H7 (cell line): ENCODE results near the gene GMDS. TPM values are rescaled to one million over a fixed set of nuclear protein-coding genes. Genes with fewer than 3 reads are reported as not detected.

ENCODE experiments used
- DNase-seq: peaks from one replicate; pipeline ENCODE4 v3.0.0; 2012
- H3K27me3 ChIP-seq: 2 replicates; pipeline ENCODE4 v1.6.0; 2011; ENCODE audit warnings: mild to moderate bottlenecking, low read length; ENCODE audit not compliant: control insufficient read depth, insufficient read depth
- H3K36me3 ChIP-seq: replicated peaks from 2 replicates; pipeline ENCODE4 v1.5.1; 2011; ENCODE audit warnings: low read length; ENCODE audit not compliant: control insufficient read depth, insufficient read depth
- H3K4me3 ChIP-seq: 2 replicates; pipeline ENCODE4 v1.5.1; 2011; ENCODE audit warnings: low read depth, mild to moderate bottlenecking, control low read depth, low read length, moderate library complexity; ENCODE audit not compliant: insufficient read depth
- total RNA-seq: library from RNA; depleted of rRNA; stranded (reverse); fragments of >200 nt; shearing (Covaris generic); gene quantifications from 2 replicates; pipeline ENCODE4 v1.2.3, GENCODE V29; 2014

The GMDS gene
- total RNA-seq, 1 experiment from 2014 or later, result 9.0 TPM

DNA sequence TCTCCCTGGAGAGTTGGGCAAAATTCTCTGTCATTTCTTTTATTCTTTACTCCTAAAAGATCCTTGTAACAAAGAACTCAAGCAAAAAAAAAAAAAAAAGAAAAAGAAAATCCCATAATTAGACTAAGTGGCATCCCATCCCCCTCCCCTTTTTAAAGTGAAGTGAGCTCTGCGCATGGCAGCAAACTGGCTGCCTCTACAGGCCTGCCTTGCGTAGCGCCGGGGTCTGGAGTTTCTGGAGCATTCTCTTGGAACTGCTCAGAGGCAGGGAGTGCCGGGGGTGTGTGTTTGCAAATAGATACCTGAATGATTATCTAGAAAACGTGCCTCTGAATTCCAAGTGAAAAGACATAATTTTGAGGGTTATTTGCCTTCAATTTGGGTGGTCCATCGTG is 587.6 kb downstream of the GMDS start:
- Histone ChIP-seq H3K36me3 (no peaks in the 10 kb centered on the region), H3K4me3 (no peak overlapping the region), H3K27me3 (no peaks in the 10 kb centered on the region)
- no peak for DNase-seq

DNA sequence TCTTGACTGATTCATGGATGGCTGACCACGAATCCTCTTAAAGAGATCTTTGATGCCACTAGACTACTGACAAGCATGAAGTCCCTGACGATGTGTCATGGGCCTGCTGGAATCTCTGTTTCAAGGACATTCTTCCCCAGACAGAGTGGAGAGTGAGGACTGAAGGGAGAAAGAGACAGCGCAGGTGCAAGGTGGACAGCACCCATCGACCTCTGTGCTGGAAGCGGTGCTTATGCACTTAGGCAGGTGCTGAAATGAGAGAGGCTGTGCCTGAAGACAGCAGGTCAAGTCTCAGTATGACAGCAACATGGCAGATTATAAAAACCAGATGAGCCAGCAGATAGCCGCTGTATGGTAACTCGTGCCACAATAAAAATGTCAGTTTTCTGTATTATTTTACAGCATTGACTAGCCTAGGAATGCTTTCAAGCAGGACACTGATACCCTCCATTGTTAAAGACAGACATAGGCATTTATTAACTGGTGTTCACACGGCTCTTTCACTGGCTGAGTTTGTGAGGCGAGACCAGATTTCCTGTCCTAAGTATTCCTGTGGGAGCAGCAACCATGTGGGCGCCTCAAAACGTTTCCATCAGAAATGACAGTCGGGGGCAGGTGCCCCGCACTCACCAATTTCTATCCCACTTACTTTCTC is 588.2 kb downstream of the GMDS start:
- no peak for DNase-seq
- no peaks in the 10 kb centered on the region for H3K27me3 ChIP-seq
- no peak overlapping the region for H3K4me3 ChIP-seq
- H3K36me3 ChIP-seq, result no peaks in the 10 kb centered on the region

DNA sequence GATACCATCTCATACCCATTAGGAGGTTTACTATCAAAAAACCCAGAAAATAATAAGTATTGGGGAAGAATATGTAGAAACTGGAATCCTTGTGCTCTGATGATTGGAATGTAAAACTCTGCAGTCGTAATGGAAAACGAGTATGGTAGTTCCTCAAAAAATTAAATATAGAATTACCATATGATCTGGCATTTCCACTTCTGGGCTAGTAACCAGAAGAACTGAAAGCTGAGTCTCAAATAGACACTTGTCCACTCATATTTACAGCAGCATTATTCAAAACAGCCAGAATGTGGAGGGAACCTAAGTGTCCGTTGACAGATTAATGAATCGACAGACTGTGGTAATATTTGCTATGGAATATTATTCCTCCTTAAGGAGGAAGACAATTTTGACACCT is 591.4 kb downstream of the GMDS start:
- no peaks in the 10 kb centered on the region for H3K27me3 ChIP-seq
- no peak for DNase-seq
- no peaks in the 10 kb centered on the region for H3K36me3 ChIP-seq
- no peak overlapping the region for H3K4me3 ChIP-seq

DNA sequence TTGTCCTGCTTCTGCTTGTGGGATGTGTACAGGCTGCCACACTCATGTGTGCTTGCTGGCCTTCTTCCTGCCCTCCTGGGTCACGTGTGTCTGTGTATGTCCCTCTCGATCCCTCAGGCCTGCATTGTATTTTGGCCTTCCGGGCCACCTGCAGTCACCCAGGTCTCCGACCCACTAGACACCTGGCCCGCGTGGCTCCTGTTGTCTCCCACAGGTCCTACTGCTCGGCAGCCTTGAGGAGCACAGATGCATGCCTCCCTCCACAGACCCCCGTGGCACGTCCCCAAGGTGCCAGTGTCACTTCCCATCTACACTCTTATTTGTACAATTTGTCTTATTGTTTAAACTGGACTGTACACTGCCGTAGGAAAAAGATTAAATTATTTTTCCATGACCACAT is 592.6 kb downstream of the GMDS start:
- no peak overlapping the region for H3K4me3 ChIP-seq
- H3K27me3 ChIP-seq, result no peaks in the 10 kb centered on the region
- DNase-seq, result no peak
- H3K36me3 ChIP-seq, result no peaks in the 10 kb centered on the region

DNA sequence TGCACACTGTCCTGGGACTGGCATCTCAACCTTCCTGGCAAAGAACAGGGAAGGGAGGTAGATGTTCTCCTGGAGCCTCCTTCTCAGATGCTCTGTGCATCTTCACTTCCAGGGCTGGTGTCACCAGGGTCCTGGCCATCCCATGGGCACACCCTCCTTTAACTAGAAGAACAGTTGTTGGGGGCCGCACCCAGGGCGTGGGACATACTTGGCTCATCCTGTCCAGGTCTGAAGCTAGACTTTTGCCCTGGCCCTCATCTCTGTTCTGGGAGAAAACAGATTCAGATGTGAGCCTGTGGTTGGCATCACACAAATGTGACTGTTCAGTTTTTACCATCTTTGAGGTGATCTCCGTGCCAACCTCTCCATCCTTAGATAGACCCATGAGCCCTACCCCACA is 594.0 kb downstream of the GMDS start:
- DNase-seq, result no peak
- no peak overlapping the region for H3K4me3 ChIP-seq
- no peaks in the 10 kb centered on the region for H3K27me3 ChIP-seq
- no peaks in the 10 kb centered on the region for H3K36me3 ChIP-seq

DNA sequence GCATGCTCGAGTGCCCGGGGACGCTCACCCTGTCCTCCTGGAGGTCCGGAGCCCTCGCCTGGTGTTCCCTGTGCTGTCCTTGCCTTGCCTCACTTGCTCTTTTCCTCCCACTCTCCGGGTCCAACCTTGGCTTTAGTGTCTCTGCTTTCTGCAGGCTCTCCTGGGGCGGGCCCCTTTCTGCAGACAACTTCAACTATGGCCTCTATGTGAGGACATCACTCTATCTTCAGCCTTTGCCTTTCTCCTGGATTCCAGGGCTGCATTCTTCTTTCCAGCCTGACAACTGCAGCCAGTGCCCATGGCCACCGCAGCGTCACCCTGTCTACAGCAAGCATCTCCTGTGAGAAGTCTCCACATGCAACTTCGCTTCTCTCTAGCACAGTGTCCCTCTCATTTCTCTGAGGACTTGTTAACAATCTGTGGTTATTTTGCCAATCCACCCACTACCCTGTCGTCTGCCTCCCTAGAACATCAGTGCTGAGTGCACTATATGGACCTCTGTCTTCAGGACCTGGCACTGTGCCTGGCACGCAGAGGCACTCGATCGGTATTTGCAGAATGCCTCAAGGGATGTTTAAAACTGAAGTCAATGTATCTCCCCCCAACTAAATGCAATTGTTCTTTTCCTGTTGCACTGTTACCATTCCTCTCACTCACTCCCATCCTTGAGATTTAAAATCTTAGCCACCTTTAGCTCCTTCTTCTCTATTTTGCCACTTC is 599.8 kb downstream of the GMDS start:
- Histone ChIP-seq H3K4me3 (no peak overlapping the region), H3K36me3 (no peaks in the 10 kb centered on the region), H3K27me3 (no peaks in the 10 kb centered on the region)
- no peak for DNase-seq

DNA sequence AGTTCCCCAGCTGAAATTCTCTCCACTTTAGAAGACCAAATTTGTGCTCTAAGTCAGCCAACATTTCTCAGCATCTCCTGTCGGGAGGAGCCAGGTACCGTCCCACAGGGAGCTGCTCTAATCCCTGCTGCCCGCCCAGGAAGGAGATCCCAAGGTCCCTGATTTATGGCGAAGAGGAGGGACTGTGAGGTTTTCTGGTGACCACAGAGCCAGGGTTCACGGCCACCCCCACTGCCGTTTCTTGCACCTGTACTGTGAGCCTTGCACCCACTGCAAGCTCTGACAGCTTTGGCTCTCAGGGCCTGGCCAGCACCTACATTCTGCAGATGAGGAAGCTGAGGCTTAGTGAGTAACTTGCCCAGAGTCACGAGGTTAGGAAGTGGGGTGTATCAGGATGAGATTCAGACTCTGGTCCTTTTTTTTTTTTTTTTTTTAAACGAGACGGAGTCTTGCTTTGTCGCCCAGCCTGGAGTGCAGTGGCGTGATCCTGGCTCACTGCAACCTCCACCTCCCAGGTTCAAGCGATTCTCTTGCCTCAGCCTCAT is 600.8 kb downstream of the GMDS start:
- Histone ChIP-seq H3K27me3 (no peaks in the 10 kb centered on the region), H3K36me3 (no peaks in the 10 kb centered on the region), H3K4me3 (no peak overlapping the region)
- no peak for DNase-seq

DNA sequence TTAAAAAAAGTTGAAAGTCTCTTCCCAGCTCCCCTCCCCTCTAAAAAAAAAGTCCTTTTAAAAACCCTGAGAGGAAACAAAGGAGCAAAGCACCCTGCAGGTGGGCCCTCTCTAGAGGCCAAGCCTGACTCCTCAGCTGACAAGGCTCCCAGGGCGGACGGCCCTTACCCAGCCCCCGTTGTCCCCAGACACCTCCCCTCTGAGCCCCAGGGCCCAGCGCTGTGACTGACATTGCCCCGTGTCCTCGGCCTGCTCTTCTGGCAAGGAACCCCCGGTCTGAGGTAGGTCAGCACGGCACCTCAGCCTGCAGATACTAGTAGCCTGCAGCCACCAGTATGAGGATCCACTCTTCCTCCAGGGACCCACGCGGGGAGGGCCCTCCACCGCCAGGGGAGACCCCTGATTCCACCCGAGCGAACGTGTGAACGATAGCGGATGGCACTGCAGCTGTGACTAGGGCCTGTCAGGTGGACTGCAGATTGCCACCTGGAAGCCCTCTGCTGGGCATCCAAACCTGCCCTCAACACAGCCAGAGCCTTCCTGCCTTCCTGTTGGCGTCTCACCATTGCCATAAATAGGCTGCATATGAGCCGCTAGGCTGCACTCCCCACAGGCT is 601.5 kb downstream of the GMDS start:
- Histone ChIP-seq H3K4me3 (no peak overlapping the region), H3K36me3 (no peaks in the 10 kb centered on the region), H3K27me3 (no peaks in the 10 kb centered on the region)
- no peak for DNase-seq

DNA sequence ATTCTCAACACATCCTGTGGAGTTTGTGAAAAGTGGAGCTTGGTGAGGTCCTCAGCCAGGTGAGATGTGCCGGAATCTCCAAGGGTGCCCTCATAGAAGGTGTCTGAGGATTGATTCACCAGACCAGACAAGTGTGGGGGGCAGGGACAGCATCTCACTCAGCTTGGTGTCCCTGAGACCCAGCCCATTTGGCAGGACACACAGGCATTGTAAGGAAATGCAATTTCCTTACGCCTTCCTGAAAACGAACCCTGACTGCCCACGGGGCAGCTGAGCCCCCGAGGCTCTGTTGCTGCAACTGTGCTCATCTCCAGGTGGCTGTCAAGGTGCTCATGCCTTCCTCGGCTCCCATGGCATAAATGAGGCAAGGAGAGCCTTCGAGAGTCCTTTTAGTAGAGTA is 602.3 kb downstream of the GMDS start:
- Histone ChIP-seq H3K27me3 (no peaks in the 10 kb centered on the region), H3K4me3 (no peak overlapping the region), H3K36me3 (no peaks in the 10 kb centered on the region)
- no peak for DNase-seq

DNA sequence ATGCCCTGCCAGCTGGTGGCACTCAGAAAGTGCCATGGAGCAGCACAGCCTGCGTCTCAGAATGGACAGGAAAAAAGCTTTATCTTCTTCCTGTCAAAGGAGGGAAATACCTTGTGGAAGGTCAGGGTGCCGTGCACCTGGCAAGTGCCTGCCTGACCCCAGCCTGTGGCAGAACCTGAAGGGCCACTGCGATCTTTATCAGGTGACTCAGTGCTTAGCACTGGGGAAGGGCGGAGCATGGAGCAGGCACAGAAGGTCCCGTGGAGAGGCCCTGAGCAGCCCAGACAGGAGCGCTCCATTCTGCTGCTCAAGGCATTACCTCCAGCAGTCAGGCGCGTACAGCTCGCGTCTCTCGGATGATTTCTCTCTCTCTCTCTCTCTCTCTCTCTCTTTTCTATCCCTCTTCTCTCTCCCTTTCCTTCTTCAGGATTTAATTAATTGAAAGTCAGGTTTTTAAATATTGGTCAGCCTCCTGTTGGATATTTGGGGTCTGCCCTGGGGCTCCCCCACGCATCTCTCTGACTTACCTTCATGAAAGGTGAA is 604.0 kb downstream of the GMDS start:
- DNase-seq, result no peak

DNA sequence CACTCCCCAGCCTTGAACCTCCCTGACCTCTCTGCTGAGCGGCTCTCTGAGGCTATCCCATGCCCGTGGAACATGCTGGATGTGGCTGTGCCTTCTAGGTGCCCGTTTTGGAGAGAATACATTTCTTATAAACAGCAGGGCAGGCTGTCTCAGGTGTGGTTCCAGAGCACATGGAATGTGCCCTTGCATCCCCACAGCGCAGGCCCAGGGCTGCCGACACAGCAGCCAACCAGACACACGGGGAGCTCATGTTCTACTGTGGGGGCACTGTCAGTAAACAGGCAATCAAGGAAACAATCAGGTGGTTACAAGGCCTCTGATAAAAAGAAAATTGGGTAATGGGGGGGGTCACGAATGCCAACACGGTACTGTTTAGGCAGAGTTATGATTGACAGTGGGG is 604.9 kb downstream of the GMDS start:
- Histone ChIP-seq H3K27me3 (no peaks in the 10 kb centered on the region), H3K36me3 (no peaks in the 10 kb centered on the region), H3K4me3 (no peak overlapping the region)
- DNase-seq, result no peak

More for the DNA sequence above, 604.0 kb downstream of the GMDS start:
- no peak overlapping the region for H3K4me3 ChIP-seq
- no peaks in the 10 kb centered on the region for H3K27me3 ChIP-seq
- no peaks in the 10 kb centered on the region for H3K36me3 ChIP-seq

DNA sequence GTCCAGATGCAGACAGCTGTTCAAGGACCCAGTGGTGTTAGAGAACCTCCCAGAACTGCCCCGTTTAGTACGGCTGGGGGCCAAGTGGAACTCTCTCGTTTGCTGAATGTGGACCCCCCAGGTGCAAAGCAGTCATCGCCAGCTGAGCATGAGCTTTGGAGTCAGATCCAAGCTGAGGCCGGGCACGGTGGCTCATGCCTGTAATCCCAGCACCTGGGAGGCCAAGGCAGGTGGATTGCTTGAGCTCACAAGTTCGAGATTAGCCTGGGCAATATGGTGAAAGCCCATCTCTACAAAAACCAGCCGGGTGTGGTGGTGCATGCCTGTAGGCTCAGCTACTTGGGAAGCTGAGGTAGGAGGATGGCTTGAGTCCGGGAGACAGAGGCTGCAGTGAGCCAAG is 606.0 kb downstream of the GMDS start:
- H3K36me3 ChIP-seq, result no peaks in the 10 kb centered on the region
- no peak for DNase-seq
- no peak overlapping the region for H3K4me3 ChIP-seq
- H3K27me3 ChIP-seq, result no peaks in the 10 kb centered on the region

DNA sequence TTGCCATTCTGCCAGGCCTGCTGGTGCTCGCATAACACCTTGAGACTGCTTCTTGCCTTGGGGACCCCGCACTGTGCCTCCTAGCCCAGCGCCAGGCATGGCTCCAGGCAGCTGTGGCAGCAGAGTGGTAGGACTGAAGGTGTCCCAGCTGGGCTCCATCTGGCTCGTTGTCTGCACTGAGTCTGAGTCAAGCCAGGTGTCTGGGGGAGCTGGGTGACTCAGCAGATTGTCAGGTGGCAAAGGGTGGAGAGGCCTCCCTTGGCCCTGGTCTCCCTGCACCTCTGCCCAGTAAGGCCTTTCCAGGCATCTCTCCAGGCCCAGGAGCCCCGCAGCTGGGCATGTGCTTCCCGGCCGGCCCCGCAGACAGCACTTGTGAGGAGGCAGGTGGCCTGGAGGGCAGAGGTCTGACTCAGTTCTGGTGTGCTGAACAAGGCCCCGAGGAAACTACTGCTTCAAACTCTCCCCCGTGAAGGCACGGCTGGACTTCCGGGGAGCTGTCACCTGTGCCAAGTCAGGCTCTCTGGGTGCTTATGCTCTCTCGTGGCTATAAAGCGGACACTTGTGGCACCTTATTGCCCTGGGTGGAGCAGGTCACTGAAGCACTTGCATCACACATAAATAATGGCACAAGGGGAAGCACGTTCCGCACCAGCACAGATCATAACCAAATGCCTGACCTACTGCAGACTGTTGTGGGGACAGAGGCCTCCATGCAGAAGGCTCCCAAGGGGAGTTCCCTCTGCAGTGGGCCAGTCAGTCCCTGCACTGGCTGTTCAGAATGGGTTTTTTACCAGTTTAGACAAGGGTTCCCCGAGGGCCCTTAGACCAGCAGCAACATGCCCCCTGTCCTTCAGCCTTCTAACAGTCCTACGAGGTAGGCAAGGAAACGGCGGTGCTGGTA is 608.2 kb downstream of the GMDS start:
- DNase-seq, result no peak
- no peaks in the 10 kb centered on the region for H3K36me3 ChIP-seq
- H3K27me3 ChIP-seq, result no peaks in the 10 kb centered on the region
- no peak overlapping the region for H3K4me3 ChIP-seq

DNA sequence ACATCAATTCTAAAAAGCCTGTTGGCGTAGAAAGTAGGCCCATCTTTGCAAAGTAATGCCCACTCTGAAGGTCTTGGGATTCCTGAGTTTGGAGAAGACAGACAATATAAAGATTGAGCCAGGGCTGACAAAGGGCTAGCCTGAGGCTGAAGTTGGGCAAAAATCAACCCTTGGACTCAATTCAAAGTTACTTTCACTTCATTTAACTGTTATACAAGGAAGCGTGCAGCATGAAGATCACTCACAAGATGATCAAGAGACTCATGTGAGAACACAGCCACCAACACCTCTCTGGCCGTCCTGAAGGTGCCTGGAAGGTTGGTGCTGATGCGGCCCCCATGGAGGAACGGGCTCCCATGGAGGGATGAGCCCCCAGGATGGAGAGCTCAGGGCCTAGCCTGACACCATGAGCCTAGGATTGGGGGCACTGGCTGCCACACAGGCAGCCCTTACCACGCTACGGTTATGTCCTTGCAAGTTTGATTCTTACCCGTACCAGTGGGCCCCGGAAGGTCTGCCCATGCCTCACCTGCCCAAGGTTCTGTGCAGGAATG is 609.1 kb downstream of the GMDS start:
- no peak for DNase-seq
- H3K36me3 ChIP-seq, result no peaks in the 10 kb centered on the region
- no peaks in the 10 kb centered on the region for H3K27me3 ChIP-seq

More for the DNA sequence above, 609.1 kb downstream of the GMDS start:
- no peak overlapping the region for H3K4me3 ChIP-seq
